ENCODE data around the gene C3. TPM values are rescaled to one million over a fixed set of nuclear protein-coding genes. Genes with fewer than 3 reads are reported as not detected.
"Not testable (repeated sequence)": the region's sequence is repeated elsewhere in the genome, so short reads cannot be mapped to it uniquely, and the experiment has no call there.

C3 gene
- total RNA-seq, 1 donor from 2014 or later: 482 TPM

GRCh38 chr19:6718741-6719539, 1.5 kb downstream of the C3 start:
- peak; percentile 58 for DNase-seq (ENCODE audit: missing footprints)

GRCh38 chr19:6718111-6718740, 2.2 kb downstream of the C3 start:
- intact Hi-C loops (cut with DNase I): no loop called here
- ATAC-seq: no peak
- DNase-seq (ENCODE audit: missing footprints): peak; percentile 59

More at GRCh38 chr19:6718741-6719539, 1.5 kb downstream of the C3 start:
- intact Hi-C loops (cut with DNase I): no loop called here
- ATAC-seq: peak; percentile 14

GRCh38 chr19:6717441-6717971, 2.9 kb downstream of the C3 start:
- ATAC-seq: no peak
- intact Hi-C loops (cut with DNase I): no loop called here
- peak; percentile 6 for DNase-seq (ENCODE audit: missing footprints)

GRCh38 chr19:6717036-6717435, 3.4 kb downstream of the C3 start:
- intact Hi-C loops (cut with DNase I): no loop called here
- peak; percentile 28 for DNase-seq (ENCODE audit: missing footprints)
- no peak for ATAC-seq

- DNase-seq (ENCODE audit: missing footprints) (no peak), ATAC-seq (no peak)
- intact Hi-C loops (cut with DNase I): no loop called here
Measured at GRCh38 chr19:6716610-6716970, 3.9 kb downstream of the C3 start.

GRCh38 chr19:6714749-6715555, 5.5 kb downstream of the C3 start:
- peak; percentile 11 for DNase-seq (ENCODE audit: missing footprints)
- no peak for ATAC-seq
- intact Hi-C loops (cut with DNase I): no loop called here

- intact Hi-C loops (cut with DNase I): no loop called here
- ATAC-seq (no peak), DNase-seq (ENCODE audit: missing footprints) (peak; percentile 45)
Measured at GRCh38 chr19:6713773-6714692, 6.4 kb downstream of the C3 start.

- intact Hi-C loops (cut with DNase I): no loop called here
- ATAC-seq: no peak
Measured at GRCh38 chr19:6712692-6713670, 7.5 kb downstream of the C3 start.

GRCh38 chr19:6712231-6712630, 8.2 kb downstream of the C3 start:
- ATAC-seq: no peak
- DNase-seq (ENCODE audit: missing footprints): peak; percentile 42

More at GRCh38 chr19:6712692-6713670, 7.5 kb downstream of the C3 start:
- DNase-seq (ENCODE audit: missing footprints): peak; percentile 47

GRCh38 chr19:6711605-6712004, 8.8 kb downstream of the C3 start:
- DNase-seq (ENCODE audit: missing footprints): peak; percentile 27
- intact Hi-C loops (cut with DNase I): no loop called here

More at GRCh38 chr19:6712231-6712630, 8.2 kb downstream of the C3 start:
- intact Hi-C loops (cut with DNase I): no loop called here

GRCh38 chr19:6711078-6711361, 9.4 kb downstream of the C3 start:
- intact Hi-C loops (cut with DNase I): no loop called here
- DNase-seq (ENCODE audit: missing footprints): no peak
- no peak for ATAC-seq

More at GRCh38 chr19:6711605-6712004, 8.8 kb downstream of the C3 start:
- ATAC-seq: no peak

- peak; percentile 74 for DNase-seq (ENCODE audit: missing footprints)
- ATAC-seq: no peak
- intact Hi-C loops (cut with DNase I): no loop called here
Measured at GRCh38 chr19:6710273-6711077, 10.0 kb downstream of the C3 start.

- intact Hi-C loops (cut with DNase I): no loop called here
- ATAC-seq (no peak), DNase-seq (ENCODE audit: missing footprints) (no peak)
Measured at GRCh38 chr19:6709549-6709948, 10.9 kb downstream of the C3 start.

- ATAC-seq; intact Hi-C loops (cut with DNase I): not testable (repeated sequence)
Measured at GRCh38 chr19:6708913-6709312, 11.5 kb downstream of the C3 start.

GRCh38 chr19:6708346-6708745, 12.1 kb downstream of the C3 start:
- no peak for ATAC-seq
- DNase-seq (ENCODE audit: missing footprints): no peak
- intact Hi-C loops (cut with DNase I): no loop called here

More at GRCh38 chr19:6708913-6709312, 11.5 kb downstream of the C3 start:
- DNase-seq (ENCODE audit: missing footprints): peak; percentile 45

- intact Hi-C loops (cut with DNase I): no loop called here
- ATAC-seq: no peak
- peak; percentile 25 for DNase-seq (ENCODE audit: missing footprints)
Measured at GRCh38 chr19:6707658-6708018, 12.8 kb downstream of the C3 start.
